HepG2 (cell line): ENCODE data around the gene CIBAR2. TPM values are rescaled to one million over a fixed set of nuclear protein-coding genes. Genes with fewer than 3 reads are reported as not detected.

Experiments
- EZH2 ChIP-seq: conservative IDR thresholded peaks from 2 replicates; pipeline ENCODE4 v1.6.1; 2012; ENCODE audit warnings: mild to moderate bottlenecking, low read depth, low read length, moderate library complexity
- KAT2B ChIP-seq: fragments of 150-350 bp; IDR thresholded peaks from 2 replicates; pipeline ENCODE4 v1.6.1; 2014; ENCODE audit warnings: low read depth, low read length, borderline replicate concordance
- MEF2D ChIP-seq: sonication (generic); formaldehyde crosslinking; IDR thresholded peaks from 2 replicates; pipeline ENCODE4 v1.5.1; 2020; ENCODE audit warnings: mild to moderate bottlenecking, missing genetic modification reagents
- NFIB ChIP-seq: sonication (generic); formaldehyde crosslinking; IDR thresholded peaks from 2 replicates; pipeline ENCODE4 v1.9.0; 2021; ENCODE audit warnings: missing genetic modification reagents, mild to moderate bottlenecking, borderline replicate concordance
- PHF20 ChIP-seq: sonication (generic); formaldehyde crosslinking; IDR thresholded peaks from 2 replicates; pipeline ENCODE4 v1.5.0; 2020; ENCODE audit warnings: mild to moderate bottlenecking, missing genetic modification reagents
- ZBTB40 ChIP-seq, 2 experiments: fragments of 450-650 bp in 1 of 2; sonication (generic) in 1 of 2; formaldehyde crosslinking in 1 of 2; IDR thresholded peaks; 2 replicates each; pipeline versions ENCODE4 v1.6.1 to v1.8.0; 2016 to 2022; ENCODE audit warnings: antibody characterized with exemption in 1 of 2, mild to moderate bottlenecking in 1 of 2, missing genetic modification reagents in 1 of 2
- ZNF570 ChIP-seq: sonication (generic); formaldehyde crosslinking; IDR thresholded peaks from 2 replicates; pipeline ENCODE4 v1.4.0; 2020; ENCODE audit warnings: mild to moderate bottlenecking, missing genetic modification reagents, borderline replicate concordance
- ZNF747 ChIP-seq: sonication (generic); formaldehyde crosslinking; IDR thresholded peaks from 2 replicates; pipeline ENCODE4 v1.8.1; 2023; ENCODE audit warnings: missing genetic modification reagents, mild to moderate bottlenecking, borderline replicate concordance
- ZNF749 ChIP-seq: sonication (generic); formaldehyde crosslinking; IDR thresholded peaks from 2 replicates; pipeline ENCODE4 v1.8.0; 2022; ENCODE audit warnings: mild to moderate bottlenecking, missing genetic modification reagents, moderate library complexity, borderline replicate concordance
- ZNF839 ChIP-seq: sonication (generic); formaldehyde crosslinking; IDR thresholded peaks from 2 replicates; pipeline ENCODE4 v1.4.0; 2020; ENCODE audit warnings: missing genetic modification reagents, mild to moderate bottlenecking, borderline replicate concordance
- polyA plus RNA-seq, 8 experiments: library from polyadenylated mRNA; depleted of rRNA in 3 of 8; stranded (reverse) in 7 of 8; unstranded in 1 of 8; fragments of >200 nt; fragmentation: Illumina TruSeq in 4 of 8; extraction: Trizol in 4 of 8; gene quantifications; 2 replicates each; pipeline versions ENCODE4 v1.2.1 to v1.2.3, GENCODE V29; 2011 to 2016; ENCODE audit warnings: low read depth in 4 of 8, missing spikeins in 1 of 8, mixed read lengths in 1 of 8; ENCODE audit not compliant: insufficient read depth in 1 of 8
- total RNA-seq, 5 experiments: library from RNA; depleted of rRNA; stranded (reverse); fragments of >200 nt; fragmentation: Illumina TruSeq; extraction: Trizol; gene quantifications; 2 replicates each; pipeline ENCODE4 v1.2.3, GENCODE V29; 2016; ENCODE audit warnings: low read depth in 1 of 5
- TF ChIP-seq, protein P1 (sequence below): sonication (generic); formaldehyde crosslinking; IDR thresholded peaks from 2 replicates; pipeline ENCODE4 v1.8.0; 2022; ENCODE audit warnings: missing genetic modification reagents, low read depth, mild to moderate bottlenecking, borderline replicate concordance
- TF ChIP-seq, protein P2 (sequence below): sonication (generic); formaldehyde crosslinking; IDR thresholded peaks from 2 replicates; pipeline ENCODE4 v1.9.0; 2021; ENCODE audit warnings: missing genetic modification reagents, borderline replicate concordance
- TF ChIP-seq, protein P3 (sequence below): sonication (generic); formaldehyde crosslinking; IDR thresholded peaks from 2 replicates; pipeline ENCODE4 v1.4.0; 2020; ENCODE audit warnings: mild to moderate bottlenecking, missing genetic modification reagents

The CIBAR2 gene
- total and polyA plus RNA-seq, 2 of the 13 experiments (the other 11 are each of a cell fraction or from before 2014, with no cell fraction given): not detected

GRCh38 chr16:85114909-85115567 is 2.8 kb upstream of the CIBAR2 start (continued):
- TF ChIP-seq, protein P1, sequence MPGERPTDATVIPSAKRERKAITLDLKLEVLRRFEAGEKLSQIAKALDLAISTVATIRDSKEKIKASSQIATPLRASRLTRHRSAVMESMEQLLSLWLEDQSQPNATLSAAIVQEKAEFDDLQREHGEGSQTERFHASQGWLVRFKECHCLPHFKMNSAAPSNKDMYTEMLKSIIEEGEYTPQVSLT (CRISPR knock-in tag): no peak
- TF ChIP-seq, protein P2, sequence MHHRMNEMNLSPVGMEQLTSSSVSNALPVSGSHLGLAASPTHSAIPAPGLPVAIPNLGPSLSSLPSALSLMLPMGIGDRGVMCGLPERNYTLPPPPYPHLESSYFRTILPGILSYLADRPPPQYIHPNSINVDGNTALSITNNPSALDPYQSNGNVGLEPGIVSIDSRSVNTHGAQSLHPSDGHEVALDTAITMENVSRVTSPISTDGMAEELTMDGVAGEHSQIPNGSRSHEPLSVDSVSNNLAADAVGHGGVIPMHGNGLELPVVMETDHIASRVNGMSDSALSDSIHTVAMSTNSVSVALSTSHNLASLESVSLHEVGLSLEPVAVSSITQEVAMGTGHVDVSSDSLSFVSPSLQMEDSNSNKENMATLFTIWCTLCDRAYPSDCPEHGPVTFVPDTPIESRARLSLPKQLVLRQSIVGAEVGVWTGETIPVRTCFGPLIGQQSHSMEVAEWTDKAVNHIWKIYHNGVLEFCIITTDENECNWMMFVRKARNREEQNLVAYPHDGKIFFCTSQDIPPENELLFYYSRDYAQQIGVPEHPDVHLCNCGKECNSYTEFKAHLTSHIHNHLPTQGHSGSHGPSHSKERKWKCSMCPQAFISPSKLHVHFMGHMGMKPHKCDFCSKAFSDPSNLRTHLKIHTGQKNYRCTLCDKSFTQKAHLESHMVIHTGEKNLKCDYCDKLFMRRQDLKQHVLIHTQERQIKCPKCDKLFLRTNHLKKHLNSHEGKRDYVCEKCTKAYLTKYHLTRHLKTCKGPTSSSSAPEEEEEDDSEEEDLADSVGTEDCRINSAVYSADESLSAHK: no peak
- TF ChIP-seq ZBTB40 (IDR thresholded peaks at IDR 0.05) (no peak), ZBTB40 (CRISPR knock-in tag; IDR thresholded peaks at IDR 0.05) (peak; percentile 62), ZNF839 (CRISPR knock-in tag) (no peak), PHF20 (CRISPR knock-in tag) (no peak), ZNF749 (CRISPR knock-in tag) (no peak), EZH2 (no peak), MEF2D (peak; percentile 56; the same call in 1 of the 2 replicates), KAT2B (no peak), NFIB (CRISPR knock-in tag) (no peak), ZNF570 (CRISPR knock-in tag) (no peak), ZNF747 (0 out of 2 replicates have a peak, but pooled peaks have one; percentile 68)
- TF ChIP-seq, protein P3, sequence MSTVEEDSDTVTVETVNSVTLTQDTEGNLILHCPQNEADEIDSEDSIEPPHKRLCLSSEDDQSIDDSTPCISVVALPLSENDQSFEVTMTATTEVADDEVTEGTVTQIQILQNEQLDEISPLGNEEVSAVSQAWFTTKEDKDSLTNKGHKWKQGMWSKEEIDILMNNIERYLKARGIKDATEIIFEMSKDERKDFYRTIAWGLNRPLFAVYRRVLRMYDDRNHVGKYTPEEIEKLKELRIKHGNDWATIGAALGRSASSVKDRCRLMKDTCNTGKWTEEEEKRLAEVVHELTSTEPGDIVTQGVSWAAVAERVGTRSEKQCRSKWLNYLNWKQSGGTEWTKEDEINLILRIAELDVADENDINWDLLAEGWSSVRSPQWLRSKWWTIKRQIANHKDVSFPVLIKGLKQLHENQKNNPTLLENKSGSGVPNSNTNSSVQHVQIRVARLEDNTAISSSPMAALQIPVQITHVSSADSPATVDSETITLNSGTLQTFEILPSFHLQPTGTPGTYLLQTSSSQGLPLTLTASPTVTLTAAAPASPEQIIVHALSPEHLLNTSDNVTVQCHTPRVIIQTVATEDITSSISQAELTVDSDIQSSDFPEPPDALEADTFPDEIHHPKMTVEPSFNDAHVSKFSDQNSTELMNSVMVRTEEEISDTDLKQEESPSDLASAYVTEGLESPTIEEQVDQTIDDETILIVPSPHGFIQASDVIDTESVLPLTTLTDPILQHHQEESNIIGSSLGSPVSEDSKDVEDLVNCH (CRISPR knock-in tag): no peak
